ENCODE results near the gene SON. TPM values are rescaled to one million over a fixed set of nuclear protein-coding genes. Genes with fewer than 3 reads are reported as not detected.

SON gene
- total and polyA plus RNA-seq, 2 of the 4 experiments (the other 2 are of a cell fraction): 81.6 to 146 TPM

GRCh38 chr21:33541105-33541711 lies 1.6 kb upstream of the SON start:
- Histone ChIP-seq H3K4ac (ENCODE audit: low read depth, low read length) (peak overlapping the region; percentile 71), H2BK20ac (ENCODE audit: low read depth, low read length) (no peak overlapping the region), H2AK5ac (ENCODE audit: low read depth, low read length) (peak overlapping the region; percentile 59; the same call in 1 of the 2 replicates), H2BK120ac (ENCODE audit: low read depth, low read length) (no peak overlapping the region), H4K91ac (ENCODE audit: insufficient read depth, low read depth, low read length) (peak overlapping the region; percentile 63; the same call in 1 of the 2 replicates), H4K5ac (ENCODE audit: low read depth, low read length) (peak overlapping the region; percentile 31; the same call in 1 of the 2 replicates), H3K4me2 (ENCODE audit: low read depth, low read length) (peak overlapping the region; percentile 95), H3K14ac (replicated peaks; ENCODE audit: low read depth, low read length) (peak overlapping the region; percentile 85; the same call in 1 of the 2 replicates), H3K23ac (ENCODE audit: low read depth, low read length) (peak overlapping the region; percentile 85), H2BK5ac (ENCODE audit: low read depth, low read length, poor library complexity, severe bottlenecking) (peak overlapping the region; percentile 74), H2BK15ac (ENCODE audit: low read depth, low read length) (no peak overlapping the region), H4K8ac (ENCODE audit: low read depth in 2 of 2, low read length in 2 of 2) (peak overlapping the region; percentile 87 to 89), H3K9me1 (ENCODE audit: insufficient read depth, low read length) (no peaks in the 10 kb centered on the region), H3K79me1 (ENCODE audit: low read depth in 1 of 2, low read length in 2 of 2) (peaks cover 5 to 40% of the 10 kb centered on the region in 2 experiments; a peak in 3 of 4 replicates), H3K27me3 (ENCODE audit: control insufficient read depth, insufficient read depth, low read length) (no peaks in the 10 kb centered on the region), H3K56ac (ENCODE audit: extremely low read depth, insufficient read depth, low read length) (peak overlapping the region; percentile 89), H2AK9ac (replicated peaks; ENCODE audit: low read depth, low read length, poor library complexity) (peak overlapping the region; percentile 94), H3K9me3 (ENCODE audit: control insufficient read depth, insufficient read depth, low read length) (no peaks in the 10 kb centered on the region), H3K36me3 (ENCODE audit: control insufficient read depth, insufficient read depth, low read length) (peaks cover 11% of the 10 kb centered on the region), H4K20me1 (ENCODE audit: insufficient read depth, low read length) (peaks cover 33% of the 10 kb centered on the region), H3K4me3 (ENCODE audit: insufficient read depth, low read depth, low read length) (peak overlapping the region; percentile 70), H3K9ac (ENCODE audit: low read depth, low read length) (peak overlapping the region; percentile 82), H3K4me1 (ENCODE audit: control insufficient read depth, insufficient read depth, low read length) (no peaks in the 10 kb centered on the region), H2AFZ (replicated peaks; ENCODE audit: low read length, poor library complexity) (peak overlapping the region; percentile 69), H3K18ac (ENCODE audit: low read depth, low read length) (no peak overlapping the region), H3K27ac (ENCODE audit: insufficient read depth, low read length) (peak overlapping the region; percentile 56)
- 78% methylated on average over 6 of the region's 19 CpGs; no CpG with 5 or more reads in 1 of the 2 experiments for WGBS, 2 experiments (ENCODE audit: extremely low coverage in 2 of 2, insufficient read length in 1 of 2)
- POLR2A ChIA-PET (ENCODE audit: unreplicated experiment): no interaction called here
- dilution Hi-C loops (cut with HindIII; ENCODE audit: low sequenced_read_pairs, unreplicated experiment): no loop called here
- intact Hi-C loops (cut with micrococcal nuclease): no loop called here
- no TSS peak for BruUV-seq (replicated peaks)
- CTCF ChIA-PET: interaction anchor here (0.6 kb wide), 1 partner anchor 154 kb away, joined by 5 read pairs; no protein-coding TSS in a partner anchor
- no peak for ATAC-seq (ENCODE audit: low read depth)
- TF ChIP-seq BHLHE40 (IDR thresholded peaks at IDR 0.05; ENCODE audit: low read depth, low read length) (no peak), RAD21 (IDR thresholded peaks at IDR 0.05; ENCODE audit: low read length) (no peak), CEBPB (IDR thresholded peaks at IDR 0.05; ENCODE audit: low read depth, low read length) (peak; percentile 50)
- peak; percentile 39 for DNase-seq
- in situ Hi-C loops (cut with MboI; ENCODE audit: low sequenced_read_pairs): no loop called here

All from IMR-90 (cell line).